Gastroesophageal sphincter (tissue), 4 donors: ENCODE measurements around the gene NRARP. TPM values are rescaled to one million over a fixed set of nuclear protein-coding genes. Genes with fewer than 3 reads are reported as not detected.

Source experiments
- ATAC-seq: fragments of 150-250 bp; one replicate; pipeline ENCODE4 v1.9.1; 2016; ENCODE audit warnings: mild to moderate bottlenecking, moderate library complexity
- H3K27ac ChIP-seq, 4 donors: fragments of 200-600 bp; sonication (generic) in 3 of 4; 1 replicate in 3 of 4; 2 replicates in 1 of 4; pipeline ENCODE4 v1.5.1; 2016 to 2019
- H3K27me3 ChIP-seq: fragments of 200-600 bp; sonication (generic); one replicate; pipeline ENCODE4 v1.5.1; 2019
- H3K36me3 ChIP-seq, 2 donors: fragments of 200-600 bp; sonication (generic); one replicate each; pipeline ENCODE4 v1.5.1; 2019; ENCODE audit warnings: control low read depth in 1 of 2
- H3K4me1 ChIP-seq, 3 donors: fragments of 200-600 bp; sonication (generic); 1 replicate in 2 of 3; 2 replicates in 1 of 3; pipeline ENCODE4 v1.5.1; 2016 to 2019; ENCODE audit warnings: control low read depth in 2 of 3
- H3K4me3 ChIP-seq, 2 donors: fragments of 200-600 bp; sonication (generic); one replicate each; pipeline ENCODE4 v1.5.1; 2019; ENCODE audit warnings: mild to moderate bottlenecking in 1 of 2, moderate library complexity in 1 of 2
- H3K9me3 ChIP-seq, 3 donors: fragments of 200-600 bp; sonication (generic); one replicate each; pipeline ENCODE4 v1.5.1; 2017 to 2019; ENCODE audit warnings: control low read depth in 2 of 3
- EP300 ChIP-seq: sonication (generic); formaldehyde crosslinking; IDR thresholded peaks from one replicate; pipeline ENCODE4 v1.6.1; 2017; ENCODE audit warnings: antibody characterized with exemption, mild to moderate bottlenecking
- POLR2A ChIP-seq, 2 donors: fragments of 450-650 bp; IDR thresholded peaks; one replicate each; pipeline ENCODE4 v1.6.1; 2017; ENCODE audit warnings: antibody characterized with exemption in 2 of 2, mild to moderate bottlenecking in 2 of 2, moderate library complexity in 1 of 2
- POLR2AphosphoS5 ChIP-seq: sonication (generic); formaldehyde crosslinking; IDR thresholded peaks from one replicate; pipeline ENCODE4 v1.6.1; 2017; ENCODE audit warnings: antibody characterized with exemption
- WGBS, 2 donors: methylation state at CpG; one replicate each; pipeline ENCODE4 v1.1.5; 2018; ENCODE audit warnings: low coverage in 1 of 2; 5-methylcytosine and 5-hydroxymethylcytosine counted together
- total RNA-seq, 4 donors: library from RNA; depleted of rRNA; stranded (reverse); fragments of >200 nt; gene quantifications; one replicate each; pipeline ENCODE4 v1.1.0, GENCODE V29; 2016
- TF ChIP-seq, protein P1 (sequence below), 4 experiments: fragments of 200-600 bp in 2 of 4; fragments of 450-650 bp in 2 of 4; sonication (generic) in 1 of 4; IDR thresholded peaks; one replicate each; pipeline ENCODE4 v1.5.1; 2017 to 2019; ENCODE audit warnings: antibody characterized with exemption in 4 of 4, mild to moderate bottlenecking in 2 of 4, moderate library complexity in 2 of 4

Gene NRARP
- total RNA-seq, 4 donors from 2014 or later, result 3.8 to 11.3 (median 4.3) TPM

DNA sequence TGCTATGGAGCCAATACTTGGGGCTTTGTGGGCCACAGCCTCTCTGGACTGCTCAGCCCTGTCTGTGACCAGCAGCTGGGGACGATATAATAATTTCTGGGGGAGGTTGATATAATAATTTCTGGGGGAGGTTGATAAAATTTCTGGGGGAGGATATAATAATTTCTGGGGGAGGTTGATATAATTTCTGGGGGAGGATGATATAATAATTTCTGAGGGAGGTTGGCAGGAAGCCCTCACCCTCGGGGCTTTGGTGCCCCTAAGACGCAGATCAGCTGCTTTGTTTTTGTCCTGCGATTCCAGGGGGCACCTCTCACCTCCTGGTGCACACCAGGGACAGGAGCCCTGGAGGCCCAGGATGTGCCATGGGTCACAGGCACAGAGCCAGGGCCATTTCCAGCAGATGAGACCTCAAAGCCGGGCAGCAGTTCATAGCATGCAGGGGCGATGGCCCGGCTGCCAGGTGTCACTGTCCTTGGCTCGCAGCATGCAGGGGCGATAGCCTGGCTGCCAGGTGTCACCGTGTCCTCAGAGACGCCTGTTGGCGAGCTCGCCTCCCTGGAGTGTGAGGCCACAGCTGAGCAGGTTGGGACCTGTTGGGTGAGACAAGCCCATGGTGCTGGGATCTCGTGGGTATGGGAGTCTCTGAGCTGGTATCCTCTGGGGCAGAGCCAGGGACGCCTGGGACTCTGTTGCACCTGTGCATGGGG is 28.3 kb downstream of the NRARP start:
- no peak for ATAC-seq
- Histone ChIP-seq H3K27me3 (peaks cover 50% of the 10 kb centered on the region), H3K9me3 (no peaks in the 10 kb centered on the region), H3K4me1 (peaks cover 0 to 41% (median 22%) of the 10 kb centered on the region in 3 donors), H3K36me3 (peaks cover 0 to 51% of the 10 kb centered on the region in 2 donors), H3K4me3 (no peak overlapping the region), H3K27ac (no peak overlapping the region)
- TF ChIP-seq EP300, result no peak
- TF ChIP-seq POLR2A (IDR thresholded peaks at IDR 0.05), result no peak
- TF ChIP-seq POLR2AphosphoS5, result no peak
- TF ChIP-seq, protein P1, sequence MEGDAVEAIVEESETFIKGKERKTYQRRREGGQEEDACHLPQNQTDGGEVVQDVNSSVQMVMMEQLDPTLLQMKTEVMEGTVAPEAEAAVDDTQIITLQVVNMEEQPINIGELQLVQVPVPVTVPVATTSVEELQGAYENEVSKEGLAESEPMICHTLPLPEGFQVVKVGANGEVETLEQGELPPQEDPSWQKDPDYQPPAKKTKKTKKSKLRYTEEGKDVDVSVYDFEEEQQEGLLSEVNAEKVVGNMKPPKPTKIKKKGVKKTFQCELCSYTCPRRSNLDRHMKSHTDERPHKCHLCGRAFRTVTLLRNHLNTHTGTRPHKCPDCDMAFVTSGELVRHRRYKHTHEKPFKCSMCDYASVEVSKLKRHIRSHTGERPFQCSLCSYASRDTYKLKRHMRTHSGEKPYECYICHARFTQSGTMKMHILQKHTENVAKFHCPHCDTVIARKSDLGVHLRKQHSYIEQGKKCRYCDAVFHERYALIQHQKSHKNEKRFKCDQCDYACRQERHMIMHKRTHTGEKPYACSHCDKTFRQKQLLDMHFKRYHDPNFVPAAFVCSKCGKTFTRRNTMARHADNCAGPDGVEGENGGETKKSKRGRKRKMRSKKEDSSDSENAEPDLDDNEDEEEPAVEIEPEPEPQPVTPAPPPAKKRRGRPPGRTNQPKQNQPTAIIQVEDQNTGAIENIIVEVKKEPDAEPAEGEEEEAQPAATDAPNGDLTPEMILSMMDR (IDR thresholded peaks at IDR 0.05), result no peak
- WGBS, 2 donors, result 63% methylated on average over 4 of the region's 15 CpGs; no CpG with 5 or more reads in 1 of the 2 donors

DNA sequence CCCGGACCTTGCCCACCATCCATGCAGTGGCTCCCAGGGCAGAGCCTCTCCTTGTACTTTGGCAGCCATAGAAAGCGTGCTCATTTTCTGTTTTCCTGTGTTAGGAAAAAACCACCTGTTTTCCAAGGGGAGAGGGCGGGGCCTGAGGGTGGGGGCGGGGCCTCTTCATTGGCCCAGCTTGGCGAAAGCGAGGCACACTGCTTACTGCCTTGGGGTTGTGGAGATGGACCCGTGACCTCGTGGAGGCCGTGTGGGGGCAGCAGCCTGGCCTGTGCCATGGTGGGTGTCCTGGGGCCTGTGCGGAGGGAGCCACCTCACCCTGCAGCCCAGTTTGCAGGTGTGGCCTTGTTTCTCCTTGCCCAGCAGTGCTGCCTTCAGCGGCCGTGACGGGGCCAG is 29.0 kb downstream of the NRARP start:
- WGBS, 2 donors, result 60% methylated on average over 1 of the region's 13 CpGs; no CpG with 5 or more reads in 1 of the 2 donors
- Histone ChIP-seq H3K27ac (no peak overlapping the region), H3K27me3 (peaks cover 44% of the 10 kb centered on the region), H3K4me3 (no peak overlapping the region), H3K4me1 (peaks cover 0 to 42% (median 25%) of the 10 kb centered on the region in 3 donors), H3K36me3 (peaks cover 0 to 56% of the 10 kb centered on the region in 2 donors), H3K9me3 (no peaks in the 10 kb centered on the region)
- no peak for ATAC-seq
- TF ChIP-seq, protein P1 (IDR thresholded peaks at IDR 0.05), result no peak
- TF ChIP-seq EP300 (no peak), POLR2A (IDR thresholded peaks at IDR 0.05) (no peak), POLR2AphosphoS5 (no peak)

DNA sequence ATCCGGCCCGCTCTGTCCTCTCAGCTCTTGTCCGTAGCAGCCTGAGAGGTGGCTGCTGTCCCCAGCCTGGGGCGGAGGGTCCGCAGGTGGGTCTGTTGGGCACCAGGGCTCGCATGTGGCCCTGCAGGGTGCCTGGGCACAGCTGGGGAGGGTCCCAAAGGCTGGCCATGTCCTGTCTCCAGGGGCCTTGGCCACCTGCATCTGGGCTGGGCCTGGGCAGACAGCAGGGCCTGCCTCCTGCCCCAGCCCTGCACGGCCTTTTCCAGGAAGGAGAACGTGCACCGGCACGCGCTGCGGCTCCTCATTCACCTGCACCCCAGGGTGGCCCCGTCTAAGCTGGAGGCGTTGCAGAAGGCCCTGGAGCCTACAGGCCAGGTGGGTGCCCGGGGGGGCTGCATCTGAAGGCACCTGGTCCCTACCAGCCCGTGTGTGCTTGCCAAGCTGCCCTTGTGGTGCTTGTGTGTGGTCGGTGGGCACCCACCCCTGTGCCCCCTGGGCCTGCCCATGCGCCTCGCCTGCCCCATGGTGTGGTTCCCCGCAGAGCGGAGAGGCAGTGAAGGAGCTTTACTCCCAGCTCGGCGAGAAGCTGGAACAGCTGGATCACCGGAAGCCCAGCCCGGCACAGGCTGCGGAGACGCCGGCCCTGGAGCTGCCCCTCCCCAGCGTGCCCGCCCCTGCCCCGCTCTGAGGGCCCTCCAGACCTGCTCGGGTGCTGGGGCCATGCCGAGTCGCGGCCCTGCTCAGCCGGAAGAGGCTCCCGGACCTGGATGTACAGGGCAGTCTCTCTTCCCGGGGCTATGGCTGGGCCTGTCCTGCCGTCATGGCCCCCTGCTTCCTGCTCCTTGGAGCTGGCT is 29.6 kb downstream of the NRARP start:
- Histone ChIP-seq H3K27ac (no peak overlapping the region), H3K36me3 (peaks cover 0 to 62% of the 10 kb centered on the region in 2 donors), H3K4me3 (no peak overlapping the region), H3K9me3 (no peaks in the 10 kb centered on the region), H3K27me3 (peaks cover 37% of the 10 kb centered on the region), H3K4me1 (peaks cover 0 to 42% (median 25%) of the 10 kb centered on the region in 3 donors)
- ATAC-seq, result no peak
- WGBS, 2 donors, result no CpG with 5 or more reads among the region's 39 CpGs
- TF ChIP-seq, protein P1 (IDR thresholded peaks at IDR 0.05), result no peak
- TF ChIP-seq EP300, result no peak
- no peak for TF ChIP-seq POLR2A (IDR thresholded peaks at IDR 0.05)
- no peak for TF ChIP-seq POLR2AphosphoS5

- Histone ChIP-seq H3K9me3 (no peaks in the 10 kb centered on the region), H3K4me3 (no peak overlapping the region), H3K27ac (no peak overlapping the region), H3K4me1 (peaks cover 0 to 34% (median 19%) of the 10 kb centered on the region in 3 donors), H3K27me3 (peaks cover 30% of the 10 kb centered on the region), H3K36me3 (peaks cover 0 to 70% of the 10 kb centered on the region in 2 donors)
- 20 to 51% methylated on average over 1 to 3 of the region's 3 CpGs for WGBS, 2 donors
- ATAC-seq, result no peak
- no peak for TF ChIP-seq POLR2A (IDR thresholded peaks at IDR 0.05)
- TF ChIP-seq, protein P1 (IDR thresholded peaks at IDR 0.05), result no peak
- TF ChIP-seq EP300, result no peak
Observed at GRCh38 chr9:137271696-137272076, 30.4 kb downstream of the NRARP start.
